Astrocyte of the hippocampus (primary cell): Measurements from ENCODE around the gene KCNK7.

Experiments used
- DNase-seq: peaks from one replicate; pipeline ENCODE4 v3.0.0; 2011; ENCODE audit warnings: low read depth, low spot score

KCNK7 gene

GRCh38 chr11:65558002-65558929 is 37.3 kb downstream of the KCNK7 start, which contains the start of gene LTBP3:
LTBP3 (minus strand) TSS chr11:65558359; CDS start chr11:65557959, 400 bp downstream.
- peak; percentile 96 for DNase-seq

GRCh38 chr11:65557280-65558001 is 38.2 kb downstream of the KCNK7 start:
- DNase-seq: peak; percentile 46

GRCh38 chr11:65556470-65557279 is 38.9 kb downstream of the KCNK7 start:
- DNase-seq: peak; percentile 20

GRCh38 chr11:65555693-65556231 is 39.8 kb downstream of the KCNK7 start:
- DNase-seq: peak; percentile 94

- DNase-seq: no peak
These were observed 40.7 kb downstream of the KCNK7 start for GRCh38 chr11:65554842-65555430.

- DNase-seq: no peak
These were observed 41.4 kb downstream of the KCNK7 start for GRCh38 chr11:65554057-65554818.

GRCh38 chr11:65553301-65554001 is 42.1 kb downstream of the KCNK7 start:
- no peak for DNase-seq

- DNase-seq: no peak
These were observed 43.1 kb downstream of the KCNK7 start for GRCh38 chr11:65552388-65552951.

- DNase-seq: peak; percentile 49
These were observed 43.8 kb downstream of the KCNK7 start for GRCh38 chr11:65551572-65552387.

GRCh38 chr11:65549096-65549495 is 46.5 kb downstream of the KCNK7 start:
- no peak for DNase-seq

- no peak for DNase-seq
These were observed 47.2 kb downstream of the KCNK7 start for GRCh38 chr11:65548395-65548794.

- no peak for DNase-seq
These were observed 48.0 kb downstream of the KCNK7 start for GRCh38 chr11:65547446-65548125.

- peak; percentile 72 for DNase-seq
These were observed 49.2 kb downstream of the KCNK7 start for GRCh38 chr11:65546217-65546958.

GRCh38 chr11:65545853-65546216 is 49.8 kb downstream of the KCNK7 start:
- no peak for DNase-seq
